Measurements from ENCODE around the gene PRICKLE4.
A peak's percentile ranks its signal among the peaks of the same experiment; 100 is the strongest.

PRICKLE4 gene

GRCh38 chr6:41780551-41781365 lies at the start of gene PRICKLE4:
Gene PRICKLE4, plus strand, starts transcription at chr6:41780782. Its CDS starts 2,692 bp downstream, at chr6:41783474.
- DNase-seq = peak; percentile 41

GRCh38 chr6:41731561-41732086 lies 49.0 kb upstream of the PRICKLE4 start:
- DNase-seq = no peak

- DNase-seq = no peak
Observed at GRCh38 chr6:41732149-41732548, 48.4 kb upstream of the PRICKLE4 start.

DNA sequence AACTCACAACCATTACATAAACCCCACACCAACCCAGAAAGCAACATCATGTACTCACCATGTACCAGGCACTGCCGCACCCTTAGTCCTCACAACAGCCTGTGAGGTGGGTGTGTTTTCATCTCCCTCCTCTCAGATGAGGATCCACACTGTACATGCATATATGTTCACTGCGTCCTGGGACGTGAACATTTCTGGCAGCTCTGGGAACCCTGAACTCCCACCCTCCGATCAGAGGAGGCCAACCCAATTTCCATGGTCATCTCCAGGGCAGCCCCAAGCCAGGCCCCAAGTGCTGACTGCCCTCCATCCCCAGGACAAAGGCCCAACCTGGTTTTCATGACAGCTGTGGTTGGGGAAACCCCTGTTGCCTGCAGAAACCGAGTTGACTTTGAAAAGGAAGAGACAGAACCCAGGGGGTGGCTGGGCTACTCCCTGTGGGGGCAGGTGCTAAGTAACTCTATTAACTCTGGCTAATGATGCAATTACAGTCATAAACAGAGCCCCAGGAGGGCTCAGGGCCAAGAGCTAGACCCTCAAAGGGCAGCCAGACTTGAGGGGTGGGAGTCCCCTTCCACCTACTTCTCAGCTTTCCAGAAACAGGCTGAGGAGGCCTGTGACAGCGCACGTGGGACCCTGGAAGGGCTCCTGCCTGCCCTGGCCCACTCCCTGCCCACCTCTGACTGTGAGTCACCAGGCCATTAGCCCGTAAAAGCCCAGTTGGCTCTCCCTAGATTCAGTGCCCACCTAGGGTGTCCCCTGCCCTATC lies 47.8 kb upstream of the PRICKLE4 start:
- no peak for DNase-seq

- DNase-seq = no peak
Observed at GRCh38 chr6:41733360-41733706, 47.2 kb upstream of the PRICKLE4 start.

- DNase-seq = peak; percentile 85
Observed at GRCh38 chr6:41733707-41734665, 46.6 kb upstream of the PRICKLE4 start.

GRCh38 chr6:41734666-41735426 lies 45.7 kb upstream of the PRICKLE4 start:
- peak; percentile 82 for DNase-seq

DNA sequence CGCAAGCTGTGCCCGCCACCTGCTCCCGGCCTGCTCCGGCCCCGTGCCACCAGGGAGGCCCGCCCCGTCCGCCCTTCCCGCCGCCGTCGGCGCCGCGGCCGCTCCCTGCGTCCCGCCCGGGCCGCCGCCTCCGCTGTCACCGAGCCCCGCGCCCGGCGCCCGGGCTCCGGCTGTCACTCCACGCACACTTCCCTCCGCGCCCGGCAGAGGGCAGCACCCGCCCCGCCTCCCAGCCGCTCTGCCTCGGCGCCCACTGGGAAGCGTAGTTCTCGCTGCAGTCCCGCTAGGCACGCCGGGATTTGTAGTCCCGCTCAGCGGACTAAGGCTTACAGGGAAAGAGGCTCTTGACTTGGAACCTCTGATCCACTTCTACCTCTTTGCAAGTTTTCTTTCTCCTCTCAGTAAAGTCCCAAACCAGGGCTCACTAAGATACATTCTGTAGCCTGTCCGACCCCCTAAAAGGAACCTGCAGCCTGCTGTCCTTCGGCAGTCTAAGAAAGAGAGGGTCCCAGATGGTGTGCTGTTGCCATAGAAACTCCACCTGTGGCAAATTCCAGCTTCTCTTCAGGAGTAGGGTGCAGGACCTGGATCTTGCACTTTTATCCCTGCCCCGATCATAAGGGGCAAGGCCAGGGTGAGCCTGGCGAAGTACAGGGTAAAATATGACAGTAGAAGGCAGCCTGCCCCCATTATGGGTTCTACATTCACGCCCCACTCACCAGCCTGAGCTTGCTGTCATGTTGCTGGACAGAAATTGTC lies 45.0 kb upstream of the PRICKLE4 start, which contains the start of gene TFEB:
Gene TFEB (minus strand): TSS at position 182 of the 759 bp plus-strand sequence. CDS start 44,395 bp downstream, outside the sequence.
- peak; percentile 88 for DNase-seq

- DNase-seq = no peak
Observed at GRCh38 chr6:41736186-41736733, 44.3 kb upstream of the PRICKLE4 start.

- no peak for DNase-seq
Observed at GRCh38 chr6:41736800-41737555, 43.6 kb upstream of the PRICKLE4 start.

DNA sequence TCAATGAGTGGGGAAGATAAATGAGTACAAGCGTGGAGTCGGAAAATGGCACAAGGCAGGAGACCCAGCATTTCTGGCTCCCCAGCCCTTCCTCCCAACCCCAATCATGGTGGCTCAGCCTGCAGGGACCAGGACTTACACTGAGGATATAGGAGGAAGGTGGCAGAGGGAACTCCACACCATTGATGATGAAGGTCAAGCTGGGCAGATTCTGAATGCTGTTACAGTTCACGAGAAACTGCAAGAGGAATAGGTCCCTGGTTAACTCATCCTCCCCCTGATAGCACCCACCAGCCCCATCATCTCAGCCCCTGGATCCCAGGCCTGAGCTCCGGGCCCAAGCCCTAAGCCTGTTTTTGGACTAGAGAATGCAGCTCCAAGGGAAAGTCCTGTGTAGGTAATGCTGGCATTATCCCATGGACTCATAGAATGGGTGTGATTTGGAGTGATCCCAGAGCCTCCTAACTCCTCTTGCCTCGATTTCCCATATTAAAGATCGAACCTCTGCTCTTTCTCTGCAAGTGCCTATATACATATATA lies 42.9 kb upstream of the PRICKLE4 start:
- no peak for DNase-seq

DNA sequence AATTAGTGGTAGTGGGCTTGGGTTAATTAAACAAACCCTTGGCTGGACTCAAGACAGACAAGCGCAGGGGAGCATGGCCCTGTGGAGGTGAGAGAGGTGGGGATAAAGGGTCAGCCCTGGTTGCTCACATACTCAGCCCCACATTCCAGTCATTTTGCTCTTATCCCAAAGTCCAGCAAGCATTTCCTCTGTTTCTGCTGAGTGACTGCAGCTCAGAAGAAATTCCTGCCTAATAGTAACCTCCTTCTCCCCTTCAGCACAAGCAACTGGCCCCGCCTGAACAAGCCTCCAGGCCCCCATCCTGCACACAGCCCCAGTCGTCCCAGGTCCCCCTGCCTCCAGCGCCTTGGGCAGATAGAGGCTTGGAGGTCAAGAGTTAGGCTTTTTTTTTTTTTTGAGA lies 41.5 kb upstream of the PRICKLE4 start:
- DNase-seq = no peak

DNA sequence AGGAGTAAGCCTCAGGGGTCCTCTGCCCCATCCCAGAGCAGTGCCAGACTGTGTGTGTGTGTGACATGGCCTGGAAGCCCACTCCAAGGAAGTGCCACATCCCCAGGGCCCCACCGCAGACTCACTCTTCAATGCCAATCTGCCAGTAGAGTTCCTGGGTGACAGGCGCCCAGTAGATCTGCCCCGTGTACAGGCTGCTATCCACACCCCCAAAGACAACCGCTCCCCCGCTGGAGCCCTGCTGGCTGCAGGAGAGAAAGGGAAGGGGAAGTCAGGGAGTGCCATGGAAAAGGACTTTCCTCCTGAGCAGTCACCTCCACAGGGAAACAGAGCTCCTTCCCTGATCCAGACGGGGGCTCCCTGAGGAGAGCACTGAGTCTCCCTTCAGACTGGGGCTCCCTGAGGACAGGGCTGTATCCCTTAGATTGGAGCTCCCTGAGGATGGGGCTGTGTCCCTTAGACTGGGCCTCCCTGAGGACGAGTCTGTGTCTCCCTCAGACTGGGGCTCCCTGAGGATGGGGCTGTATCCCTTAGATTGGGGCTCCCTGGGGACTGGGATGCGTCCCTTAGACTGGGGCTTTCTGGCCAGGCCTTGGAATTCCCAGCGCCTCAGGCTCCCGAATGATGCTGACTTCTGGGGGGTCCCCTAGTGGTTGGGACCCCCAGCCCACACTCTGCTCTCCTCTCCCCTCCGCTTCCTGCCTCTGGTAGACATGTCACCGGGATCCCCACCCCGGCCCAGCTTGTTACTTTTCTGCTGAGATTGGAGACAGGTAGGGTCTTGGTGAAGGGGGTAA lies 40.0 kb upstream of the PRICKLE4 start:
- no peak for DNase-seq

DNA sequence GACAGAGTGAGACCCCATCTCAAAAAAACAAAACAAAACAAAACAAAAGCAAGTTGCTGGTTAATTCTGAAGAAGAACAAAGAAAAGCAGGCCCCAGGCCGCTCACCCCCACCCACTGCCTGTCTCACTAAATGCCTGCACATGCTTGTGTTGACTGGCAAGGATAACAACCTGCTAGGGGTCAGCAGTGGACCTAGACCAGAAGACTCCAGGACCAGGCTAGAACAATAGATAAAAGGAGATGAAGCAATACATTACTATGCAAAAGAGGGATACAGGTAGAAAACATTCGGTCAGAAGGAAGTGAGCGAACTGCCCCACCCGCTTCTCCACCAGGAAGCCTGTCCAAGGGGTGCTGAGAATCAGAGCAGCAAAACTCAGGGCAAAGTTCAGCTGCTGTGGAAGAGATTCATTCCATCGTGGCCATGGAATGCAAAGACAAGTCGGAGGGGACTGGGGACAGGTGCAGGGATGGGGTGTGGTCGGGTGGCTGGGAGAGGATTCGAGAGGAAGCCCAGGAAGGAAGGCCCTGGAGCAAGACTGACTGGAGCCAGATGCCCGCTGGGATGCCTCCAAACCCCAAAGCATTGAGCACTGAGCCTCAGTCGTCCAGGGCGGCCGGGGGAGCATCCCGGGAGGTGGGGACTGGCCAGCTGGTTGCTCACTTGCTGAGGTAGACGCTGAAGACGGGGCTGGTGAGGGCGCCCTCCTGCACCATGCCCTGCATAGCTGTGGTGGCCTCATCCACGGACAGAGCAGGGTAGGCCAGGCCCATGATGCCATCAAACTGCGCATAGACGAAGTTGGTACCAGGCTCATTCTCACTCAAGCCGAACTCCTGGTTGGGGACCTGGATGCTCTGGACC lies 38.7 kb upstream of the PRICKLE4 start:
- no peak for DNase-seq

DNA sequence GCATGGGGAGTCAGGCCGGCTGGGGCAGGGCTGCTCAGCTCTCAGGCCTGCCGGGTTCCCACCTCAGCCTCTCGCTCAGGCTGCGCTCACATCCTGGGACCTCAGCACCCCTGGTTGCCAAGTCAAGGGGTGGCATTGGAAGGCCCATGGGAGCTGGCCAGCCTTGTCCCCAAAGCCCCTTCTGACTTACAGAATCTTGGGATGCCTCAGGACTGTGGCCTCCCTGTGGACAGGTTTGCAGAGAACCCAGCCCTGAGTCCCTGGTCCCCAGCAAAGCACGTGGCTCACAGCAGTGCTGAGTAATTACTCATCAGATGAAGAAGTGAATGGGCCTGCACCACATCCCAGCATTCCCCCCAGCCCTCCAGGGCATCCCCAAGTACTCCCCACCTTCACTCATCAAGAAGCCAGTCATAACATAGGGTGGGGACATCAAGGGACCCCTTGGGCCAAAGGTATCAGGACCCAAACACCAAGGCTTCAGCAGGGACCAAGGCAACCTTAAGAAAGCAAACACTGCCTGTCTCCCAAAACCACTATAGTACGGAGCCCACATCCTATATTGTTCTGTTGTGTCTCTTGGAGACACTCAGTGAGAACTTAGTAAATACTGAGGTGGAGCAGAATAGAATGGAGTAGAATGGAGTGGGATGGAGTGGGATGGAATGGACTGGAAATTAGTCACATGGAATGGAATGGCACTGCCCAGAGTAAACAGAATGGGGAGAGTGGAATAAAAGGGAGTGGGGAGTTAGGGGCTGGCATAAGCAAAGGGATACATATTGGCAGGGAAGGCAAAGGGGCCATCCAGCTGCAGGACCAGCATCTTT lies 37.0 kb upstream of the PRICKLE4 start:
- DNase-seq = no peak

DNA sequence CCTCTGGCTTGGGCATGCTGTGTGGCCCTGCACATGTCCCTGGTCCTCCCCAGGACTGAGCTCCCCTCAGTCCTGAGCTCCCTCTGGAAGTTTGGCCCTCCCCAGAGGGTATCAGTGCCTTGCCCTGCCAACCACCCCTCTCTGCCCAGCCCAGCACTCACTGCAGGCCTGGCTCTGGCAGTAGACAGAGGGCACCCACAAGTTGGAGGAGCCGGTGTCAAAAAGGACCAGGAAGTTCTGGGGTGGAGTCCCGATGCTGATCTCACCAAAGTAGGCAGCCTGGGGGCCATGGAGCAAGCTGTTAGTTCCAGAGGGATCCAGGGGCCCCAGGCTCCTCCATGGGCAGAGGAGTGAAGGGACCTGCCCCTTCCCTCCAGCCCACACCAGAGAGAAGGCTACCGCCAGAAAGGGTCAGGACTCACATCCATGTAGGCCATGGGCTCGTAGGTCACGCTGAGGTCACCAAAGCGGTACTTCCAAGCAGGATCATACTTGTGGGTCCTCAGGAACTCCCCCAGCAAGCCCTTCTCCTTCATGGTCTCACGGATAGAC lies 36.3 kb upstream of the PRICKLE4 start:
- DNase-seq = no peak
